ENCODE results near the gene B3GALT6.

Gene B3GALT6

DNA sequence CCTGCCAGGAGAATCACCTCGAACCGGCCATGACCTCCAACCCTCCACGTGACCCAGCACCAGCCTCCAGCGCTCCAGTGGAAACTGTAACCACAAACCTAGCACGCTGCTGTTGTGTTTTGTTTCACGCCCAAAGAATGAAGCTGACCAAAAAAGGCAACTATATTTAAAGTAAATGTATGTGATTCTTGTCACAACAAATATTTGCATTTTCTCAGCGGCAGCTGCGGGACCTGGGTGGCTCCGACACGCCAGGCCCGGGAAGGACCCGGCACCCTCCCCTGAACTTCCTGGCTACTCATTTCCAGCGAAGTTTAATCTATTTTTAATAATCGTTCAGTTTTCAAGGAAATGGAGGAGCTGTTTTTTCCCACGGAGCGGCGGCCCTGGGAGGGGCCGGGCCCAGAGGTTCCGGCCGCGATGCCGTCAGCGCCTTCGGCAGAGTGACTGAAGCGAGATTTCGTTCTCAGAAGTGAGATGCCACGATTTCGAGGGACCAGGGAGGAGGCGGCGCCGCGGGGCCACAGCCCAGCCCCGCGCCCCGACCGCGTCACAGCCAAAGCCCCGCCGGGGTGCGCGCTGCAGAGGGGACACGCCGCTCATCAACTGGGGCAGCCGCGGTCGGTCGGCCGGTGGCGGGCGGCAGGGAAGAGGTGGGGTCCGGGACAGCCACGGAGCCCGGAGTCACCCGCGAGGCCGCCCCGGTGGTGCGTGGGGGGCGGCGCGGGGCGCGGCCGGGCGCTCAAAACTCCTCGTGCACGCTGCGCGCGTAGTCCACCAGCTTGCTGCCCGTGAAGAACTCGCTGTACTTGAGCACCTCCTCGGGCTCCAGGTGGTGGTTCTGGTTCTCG lies 15.0 kb upstream of the B3GALT6 start:
- Histone ChIP-seq H3K27ac (ENCODE audit: low read depth, low read length) (peak overlapping the region; percentile 72), H3K9ac (ENCODE audit: low read length in 5 of 5) (peak overlapping the region in 2 of 5 donors; percentile 26 to 63), H3K9me3 (ENCODE audit: control insufficient read depth in 5 of 5, low read length in 5 of 5) (no peaks in the 10 kb centered on the region), H3K36me3 (ENCODE audit: control insufficient read depth in 5 of 5, insufficient read depth in 5 of 5, low read length in 5 of 5) (peaks cover 0 to 63% (median 48%) of the 10 kb centered on the region in 5 donors), H3K4me1 (ENCODE audit: control insufficient read depth in 5 of 5, insufficient read depth in 5 of 5, low read length in 5 of 5) (peaks cover 0 to 49% (median 32%) of the 10 kb centered on the region in 5 donors), H3K27me3 (ENCODE audit: control insufficient read depth in 5 of 5, insufficient read depth in 4 of 5, low read length in 5 of 5) (peaks cover 0 to 2% (median 0%) of the 10 kb centered on the region in 5 donors), H3K4me3 (ENCODE audit: low read depth in 1 of 5, low read length in 5 of 5) (no peak overlapping the region)

- Histone ChIP-seq H3K27me3 (ENCODE audit: control insufficient read depth in 5 of 5, insufficient read depth in 4 of 5, low read length in 5 of 5) (no peaks in the 10 kb centered on the region), H3K4me3 (ENCODE audit: low read depth in 1 of 5, low read length in 5 of 5) (no peak overlapping the region), H3K9me3 (ENCODE audit: control insufficient read depth in 5 of 5, low read length in 5 of 5) (no peaks in the 10 kb centered on the region), H3K4me1 (ENCODE audit: control insufficient read depth in 5 of 5, insufficient read depth in 5 of 5, low read length in 5 of 5) (peaks cover 0 to 42% (median 30%) of the 10 kb centered on the region in 5 donors), H3K36me3 (ENCODE audit: control insufficient read depth in 5 of 5, insufficient read depth in 5 of 5, low read length in 5 of 5) (peaks cover 0 to 72% (median 56%) of the 10 kb centered on the region in 5 donors), H3K27ac (ENCODE audit: low read depth, low read length) (peak overlapping the region; percentile 30), H3K9ac (ENCODE audit: low read length in 5 of 5) (no peak overlapping the region)
These were observed 14.2 kb upstream of the B3GALT6 start for GRCh38 chr1:1217621-1218523.

DNA sequence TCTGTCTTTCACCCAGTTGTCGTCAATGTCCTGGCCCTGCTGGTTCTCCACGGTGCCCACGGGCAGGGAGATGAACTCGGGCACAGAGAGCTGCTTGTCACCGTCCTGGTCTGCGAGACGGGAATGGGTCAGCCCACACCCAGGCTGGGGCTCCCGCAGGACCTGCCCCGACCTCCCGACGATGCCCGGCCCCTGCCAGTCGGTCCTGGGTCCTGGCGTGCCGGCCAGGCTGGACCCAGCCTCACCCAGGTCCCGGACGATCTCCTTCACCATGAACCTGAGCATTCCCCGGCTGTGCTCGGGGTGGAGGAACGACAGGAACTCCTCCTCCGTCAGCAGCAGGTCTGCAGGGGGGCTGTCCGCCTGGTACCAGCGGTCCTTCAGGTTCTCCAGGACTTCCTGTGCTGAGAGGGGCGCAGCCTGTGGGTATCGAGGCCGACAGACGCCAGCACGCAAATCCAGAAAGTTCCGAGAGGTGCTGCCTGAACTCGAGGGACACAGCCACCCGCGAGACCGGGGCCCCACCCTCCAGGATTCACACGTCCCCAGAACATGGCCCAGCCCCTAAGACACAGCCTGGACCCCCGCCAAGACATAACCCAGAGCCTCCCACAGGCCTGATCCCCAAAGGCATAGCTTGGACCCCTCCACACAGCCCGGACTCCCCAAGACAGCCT lies 13.4 kb upstream of the B3GALT6 start:
- peaks cover 0 to 79% (median 62%) of the 10 kb centered on the region in 5 donors for H3K36me3 ChIP-seq (ENCODE audit: control insufficient read depth in 5 of 5, insufficient read depth in 5 of 5, low read length in 5 of 5)
- peak overlapping the region; percentile 30 for H3K27ac ChIP-seq (ENCODE audit: low read depth, low read length)
- H3K4me1 ChIP-seq (ENCODE audit: control insufficient read depth in 5 of 5, insufficient read depth in 5 of 5, low read length in 5 of 5): peaks cover 0 to 36% (median 24%) of the 10 kb centered on the region in 5 donors
- H3K9me3 ChIP-seq (ENCODE audit: control insufficient read depth in 5 of 5, low read length in 5 of 5): no peaks in the 10 kb centered on the region
- no peaks in the 10 kb centered on the region for H3K27me3 ChIP-seq (ENCODE audit: control insufficient read depth in 5 of 5, insufficient read depth in 4 of 5, low read length in 5 of 5)
- no peak overlapping the region for H3K4me3 ChIP-seq (ENCODE audit: low read depth in 1 of 5, low read length in 5 of 5)
- no peak overlapping the region for H3K9ac ChIP-seq (ENCODE audit: low read length in 5 of 5)

- Histone ChIP-seq H3K36me3 (ENCODE audit: control insufficient read depth in 5 of 5, insufficient read depth in 5 of 5, low read length in 5 of 5) (peaks cover 0 to 84% (median 65%) of the 10 kb centered on the region in 5 donors), H3K4me3 (ENCODE audit: low read depth in 1 of 5, low read length in 5 of 5) (no peak overlapping the region), H3K9ac (ENCODE audit: low read length in 5 of 5) (no peak overlapping the region), H3K27ac (ENCODE audit: low read depth, low read length) (peak overlapping the region; percentile 30), H3K27me3 (ENCODE audit: control insufficient read depth in 5 of 5, insufficient read depth in 4 of 5, low read length in 5 of 5) (no peaks in the 10 kb centered on the region), H3K9me3 (ENCODE audit: control insufficient read depth in 5 of 5, low read length in 5 of 5) (no peaks in the 10 kb centered on the region), H3K4me1 (ENCODE audit: control insufficient read depth in 5 of 5, insufficient read depth in 5 of 5, low read length in 5 of 5) (peaks cover 0 to 31% (median 18%) of the 10 kb centered on the region in 5 donors)
These were observed 12.7 kb upstream of the B3GALT6 start for GRCh38 chr1:1219341-1219740.

GRCh38 chr1:1220197-1220596 lies 11.8 kb upstream of the B3GALT6 start:
- H3K4me1 ChIP-seq (ENCODE audit: control insufficient read depth in 5 of 5, insufficient read depth in 5 of 5, low read length in 5 of 5): peaks cover 0 to 22% (median 10%) of the 10 kb centered on the region in 5 donors
- H3K9me3 ChIP-seq (ENCODE audit: control insufficient read depth in 5 of 5, low read length in 5 of 5): no peaks in the 10 kb centered on the region
- no peak overlapping the region for H3K9ac ChIP-seq (ENCODE audit: low read length in 5 of 5)
- no peak overlapping the region for H3K4me3 ChIP-seq (ENCODE audit: low read depth in 1 of 5, low read length in 5 of 5)
- no peaks in the 10 kb centered on the region for H3K27me3 ChIP-seq (ENCODE audit: control insufficient read depth in 5 of 5, insufficient read depth in 4 of 5, low read length in 5 of 5)
- no peak overlapping the region for H3K27ac ChIP-seq (ENCODE audit: low read depth, low read length)
- H3K36me3 ChIP-seq (ENCODE audit: control insufficient read depth in 5 of 5, insufficient read depth in 5 of 5, low read length in 5 of 5): peaks cover 0 to 93% (median 73%) of the 10 kb centered on the region in 5 donors

DNA sequence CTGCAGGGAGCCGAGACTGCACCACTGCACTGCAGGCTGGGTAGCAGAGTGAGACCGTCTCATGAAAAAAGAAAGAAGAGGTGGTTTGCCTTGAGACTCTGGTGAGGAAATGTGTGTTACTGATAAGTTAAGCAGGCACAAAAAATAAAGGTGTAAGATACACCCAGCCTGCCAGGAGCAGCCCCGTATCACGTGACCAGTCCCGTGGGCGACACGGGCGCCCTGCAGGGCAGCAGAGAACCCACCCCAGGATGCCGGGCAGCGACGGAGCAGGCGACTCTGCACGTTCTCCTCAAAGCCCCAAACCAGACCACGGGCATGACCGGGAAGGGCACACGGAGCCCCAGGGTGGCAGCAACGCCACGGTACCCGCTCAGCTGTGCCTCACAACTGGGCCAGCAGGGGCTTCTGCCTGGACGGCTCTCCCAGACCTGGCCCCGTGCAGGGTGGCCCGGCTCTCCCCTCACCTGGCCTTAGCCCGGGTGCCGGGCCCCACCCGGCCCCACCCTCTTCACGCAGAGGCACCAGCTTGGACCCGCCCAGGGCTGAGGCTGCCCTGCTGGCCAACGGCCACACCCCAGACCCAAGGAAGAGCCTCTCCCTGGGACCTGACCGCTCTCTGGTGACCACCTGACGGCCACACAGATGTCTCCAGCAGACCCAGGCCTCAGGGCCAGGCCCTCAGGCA lies 10.0 kb upstream of the B3GALT6 start:
- H3K9ac ChIP-seq (ENCODE audit: low read length in 5 of 5): no peak overlapping the region
- H3K9me3 ChIP-seq (ENCODE audit: control insufficient read depth in 5 of 5, low read length in 5 of 5): no peaks in the 10 kb centered on the region
- H3K4me3 ChIP-seq (ENCODE audit: low read depth in 1 of 5, low read length in 5 of 5): no peak overlapping the region
- H3K27me3 ChIP-seq (ENCODE audit: control insufficient read depth in 5 of 5, insufficient read depth in 4 of 5, low read length in 5 of 5): no peaks in the 10 kb centered on the region
- peaks cover 0 to 5% (median under 1%) of the 10 kb centered on the region in 5 donors for H3K4me1 ChIP-seq (ENCODE audit: control insufficient read depth in 5 of 5, insufficient read depth in 5 of 5, low read length in 5 of 5)
- H3K27ac ChIP-seq (ENCODE audit: low read depth, low read length): no peak overlapping the region
- peaks cover 0 to 97% (median 86%) of the 10 kb centered on the region in 5 donors for H3K36me3 ChIP-seq (ENCODE audit: control insufficient read depth in 5 of 5, insufficient read depth in 5 of 5, low read length in 5 of 5)

DNA sequence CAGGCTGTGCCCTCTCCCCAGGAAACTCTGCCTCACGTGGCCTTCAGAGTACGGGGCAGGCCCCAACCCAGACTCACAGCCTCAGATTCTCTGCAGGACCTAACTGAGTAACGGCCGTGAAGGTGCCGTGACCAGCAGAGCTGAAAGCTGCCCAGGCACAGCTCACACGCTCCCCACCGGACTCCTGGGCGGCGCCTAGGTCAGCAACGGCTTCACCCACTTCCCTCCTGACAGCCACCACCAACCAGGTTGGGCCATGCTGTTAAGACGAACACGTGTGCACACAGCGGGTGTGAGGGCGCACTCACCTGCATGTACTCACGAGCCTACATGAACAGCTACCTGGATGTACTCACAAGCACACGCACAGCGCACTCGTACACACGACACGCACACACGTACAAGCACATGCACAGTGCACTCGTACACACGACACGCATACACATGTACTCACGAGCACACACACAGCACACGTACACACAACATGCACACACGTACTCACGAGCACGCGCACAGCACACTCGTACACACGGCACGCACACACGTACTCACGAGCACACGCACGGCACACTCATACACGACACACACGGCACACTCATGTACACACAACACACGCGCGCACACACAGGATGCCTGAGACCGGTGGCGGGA lies 9.3 kb upstream of the B3GALT6 start:
- Histone ChIP-seq H3K9me3 (ENCODE audit: control insufficient read depth in 5 of 5, low read length in 5 of 5) (no peaks in the 10 kb centered on the region), H3K36me3 (ENCODE audit: control insufficient read depth in 5 of 5, insufficient read depth in 5 of 5, low read length in 5 of 5) (peaks cover 0 to 96% (median 85%) of the 10 kb centered on the region in 5 donors), H3K27ac (ENCODE audit: low read depth, low read length) (no peak overlapping the region), H3K27me3 (ENCODE audit: control insufficient read depth in 5 of 5, insufficient read depth in 4 of 5, low read length in 5 of 5) (no peaks in the 10 kb centered on the region), H3K4me3 (ENCODE audit: low read depth in 1 of 5, low read length in 5 of 5) (no peak overlapping the region), H3K9ac (ENCODE audit: low read length in 5 of 5) (no peak overlapping the region), H3K4me1 (ENCODE audit: control insufficient read depth in 5 of 5, insufficient read depth in 5 of 5, low read length in 5 of 5) (peaks cover 0 to 1% (median 0%) of the 10 kb centered on the region in 5 donors)

DNA sequence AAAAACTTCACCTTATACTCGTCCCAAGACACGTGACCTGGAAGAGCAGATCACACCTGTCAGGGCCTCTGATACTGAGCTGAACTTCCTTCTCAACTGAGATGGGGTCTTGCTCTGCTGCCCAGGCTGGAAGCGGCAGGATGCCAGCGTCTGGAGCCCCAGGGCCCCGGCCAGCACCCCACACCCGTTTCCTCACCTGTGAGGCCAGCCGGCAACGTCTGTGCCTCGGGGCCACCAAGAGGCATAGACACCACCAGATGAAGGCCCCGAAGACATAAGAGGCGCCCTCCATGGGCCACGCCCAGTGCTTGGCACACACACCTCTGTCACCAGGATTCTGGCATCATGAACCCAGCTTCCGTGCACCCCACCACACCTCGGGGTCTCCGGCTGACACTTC lies 8.7 kb upstream of the B3GALT6 start:
- no peaks in the 10 kb centered on the region for H3K4me1 ChIP-seq (ENCODE audit: control insufficient read depth in 5 of 5, insufficient read depth in 5 of 5, low read length in 5 of 5)
- H3K4me3 ChIP-seq (ENCODE audit: low read depth in 1 of 5, low read length in 5 of 5): no peak overlapping the region
- H3K36me3 ChIP-seq (ENCODE audit: control insufficient read depth in 5 of 5, insufficient read depth in 5 of 5, low read length in 5 of 5): peaks cover 0 to 96% (median 85%) of the 10 kb centered on the region in 5 donors
- H3K9me3 ChIP-seq (ENCODE audit: control insufficient read depth in 5 of 5, low read length in 5 of 5): no peaks in the 10 kb centered on the region
- H3K27ac ChIP-seq (ENCODE audit: low read depth, low read length): no peak overlapping the region
- H3K27me3 ChIP-seq (ENCODE audit: control insufficient read depth in 5 of 5, insufficient read depth in 4 of 5, low read length in 5 of 5): no peaks in the 10 kb centered on the region
- H3K9ac ChIP-seq (ENCODE audit: low read length in 5 of 5): no peak overlapping the region

GRCh38 chr1:1223891-1224290 lies 8.1 kb upstream of the B3GALT6 start:
- H3K36me3 ChIP-seq (ENCODE audit: control insufficient read depth in 5 of 5, insufficient read depth in 5 of 5, low read length in 5 of 5): peaks cover 0 to 96% (median 81%) of the 10 kb centered on the region in 5 donors
- H3K27ac ChIP-seq (ENCODE audit: low read depth, low read length): no peak overlapping the region
- H3K4me3 ChIP-seq (ENCODE audit: low read depth in 1 of 5, low read length in 5 of 5): no peak overlapping the region

More at GRCh38 chr1:1223891-1224290, 8.1 kb upstream of the B3GALT6 start:
- H3K4me1 ChIP-seq (ENCODE audit: control insufficient read depth in 5 of 5, insufficient read depth in 5 of 5, low read length in 5 of 5): no peaks in the 10 kb centered on the region
- no peaks in the 10 kb centered on the region for H3K9me3 ChIP-seq (ENCODE audit: control insufficient read depth in 5 of 5, low read length in 5 of 5)
- no peaks in the 10 kb centered on the region for H3K27me3 ChIP-seq (ENCODE audit: control insufficient read depth in 5 of 5, insufficient read depth in 4 of 5, low read length in 5 of 5)
- H3K9ac ChIP-seq (ENCODE audit: low read length in 5 of 5): no peak overlapping the region

Data from subcutaneous abdominal adipose tissue (tissue), 5 donors.